T-helper 9 cell (primary cell): ENCODE data around the gene PRR23E.

ENCODE experiments used
- DNase-seq: peaks from one replicate; pipeline ENCODE4 v3.0.0-alpha.2; 2020

Gene PRR23E

GRCh38 chr3:127234778-127235177, 41.8 kb downstream of the PRR23E start:
- DNase-seq, result no peak

- DNase-seq, result no peak
Measured at GRCh38 chr3:127235706-127236105, 42.8 kb downstream of the PRR23E start.

GRCh38 chr3:127237835-127238234, 44.9 kb downstream of the PRR23E start:
- no peak for DNase-seq

- no peak for DNase-seq
Measured at GRCh38 chr3:127238602-127239001, 45.7 kb downstream of the PRR23E start.

GRCh38 chr3:127247292-127247691, 54.4 kb downstream of the PRR23E start:
- DNase-seq, result no peak
